MV-4-11 (cell line): ENCODE results near the gene ATP4B.

Experiments used
- DNase-seq: peaks from one replicate; lab custom pipeline; 2025; lab: John Stamatoyannopoulos, UW

Gene ATP4B

DNA sequence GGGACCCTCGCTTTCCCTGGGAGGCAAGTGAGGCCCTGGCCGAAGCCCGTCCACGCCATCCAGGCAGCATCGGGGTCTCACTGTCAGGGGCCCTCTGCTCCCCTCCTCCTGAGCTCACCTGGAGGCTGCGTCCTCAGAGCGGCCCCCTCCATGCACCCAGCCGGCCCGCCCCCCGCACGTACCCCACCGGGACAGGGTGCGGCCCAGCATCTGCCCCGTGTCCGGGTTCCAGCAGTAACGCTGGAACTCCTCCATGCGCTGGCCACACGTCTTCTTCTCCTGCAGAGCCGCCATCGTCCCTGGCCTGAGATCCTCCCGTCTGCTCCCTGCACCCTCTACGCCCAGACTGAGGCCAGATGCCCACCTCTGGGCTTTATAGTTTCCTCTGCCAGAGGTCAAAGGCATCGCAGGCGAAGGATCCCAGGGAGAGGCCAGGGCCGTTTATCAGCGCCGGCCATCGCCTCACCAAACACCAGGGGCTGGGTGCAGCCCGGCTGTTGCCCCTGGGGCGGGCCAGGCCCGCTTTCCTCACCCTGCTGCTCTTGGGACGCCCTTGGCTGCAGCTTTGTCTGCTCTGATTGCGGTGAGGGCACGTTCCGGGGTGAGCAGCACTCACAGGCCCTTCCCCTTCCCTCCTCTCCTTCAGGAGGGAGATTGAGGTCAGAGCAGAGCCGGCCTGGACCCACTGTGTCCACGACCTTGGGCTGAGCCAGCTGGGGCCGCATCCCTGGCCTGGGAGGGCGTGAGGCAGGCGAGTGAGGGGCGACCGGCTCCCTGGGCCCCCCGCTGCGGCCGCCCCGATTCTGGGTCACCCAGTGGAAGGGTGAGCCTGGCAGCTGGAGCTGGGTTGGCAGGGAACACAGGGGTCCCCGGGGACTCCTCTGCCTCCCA, at the start of gene ATP4B:
TSS of gene ATP4B (minus strand) at position 348 of the 891 bp plus-strand sequence. CDS start at position 294, 54 bp downstream.
- DNase-seq: no peak

DNA sequence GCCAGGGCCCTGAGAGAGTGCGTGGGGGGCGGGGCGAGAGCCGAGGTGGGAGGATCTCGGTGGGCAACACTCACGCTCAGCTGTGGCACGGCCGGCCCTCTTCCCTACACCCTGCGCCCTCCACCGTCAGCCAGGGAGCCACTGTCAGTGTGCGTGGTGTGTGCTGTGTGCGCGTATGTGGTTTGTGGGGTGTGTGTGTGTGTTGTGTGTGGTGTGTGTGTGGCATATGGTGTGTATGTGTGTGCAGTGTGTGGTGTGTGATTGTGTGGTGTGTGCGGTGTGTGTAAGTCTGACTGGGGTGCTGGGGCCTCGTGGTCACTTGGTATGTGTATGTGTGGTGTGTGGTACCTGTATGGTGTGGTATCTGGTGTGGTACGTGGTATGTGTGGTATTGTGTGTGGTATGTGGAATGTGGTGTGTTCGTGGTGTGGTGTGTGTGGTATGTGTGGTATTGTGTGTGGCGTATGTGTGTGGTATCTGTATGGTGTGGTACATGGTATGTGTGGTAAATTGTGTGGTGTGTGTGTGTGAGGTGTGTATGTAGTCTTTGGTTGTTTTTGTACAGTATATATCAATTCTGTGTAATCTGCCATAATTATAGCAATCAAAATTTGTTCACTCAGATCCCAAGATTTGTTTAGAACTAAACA, 14.1 kb upstream of the ATP4B start:
- DNase-seq: no peak

DNA sequence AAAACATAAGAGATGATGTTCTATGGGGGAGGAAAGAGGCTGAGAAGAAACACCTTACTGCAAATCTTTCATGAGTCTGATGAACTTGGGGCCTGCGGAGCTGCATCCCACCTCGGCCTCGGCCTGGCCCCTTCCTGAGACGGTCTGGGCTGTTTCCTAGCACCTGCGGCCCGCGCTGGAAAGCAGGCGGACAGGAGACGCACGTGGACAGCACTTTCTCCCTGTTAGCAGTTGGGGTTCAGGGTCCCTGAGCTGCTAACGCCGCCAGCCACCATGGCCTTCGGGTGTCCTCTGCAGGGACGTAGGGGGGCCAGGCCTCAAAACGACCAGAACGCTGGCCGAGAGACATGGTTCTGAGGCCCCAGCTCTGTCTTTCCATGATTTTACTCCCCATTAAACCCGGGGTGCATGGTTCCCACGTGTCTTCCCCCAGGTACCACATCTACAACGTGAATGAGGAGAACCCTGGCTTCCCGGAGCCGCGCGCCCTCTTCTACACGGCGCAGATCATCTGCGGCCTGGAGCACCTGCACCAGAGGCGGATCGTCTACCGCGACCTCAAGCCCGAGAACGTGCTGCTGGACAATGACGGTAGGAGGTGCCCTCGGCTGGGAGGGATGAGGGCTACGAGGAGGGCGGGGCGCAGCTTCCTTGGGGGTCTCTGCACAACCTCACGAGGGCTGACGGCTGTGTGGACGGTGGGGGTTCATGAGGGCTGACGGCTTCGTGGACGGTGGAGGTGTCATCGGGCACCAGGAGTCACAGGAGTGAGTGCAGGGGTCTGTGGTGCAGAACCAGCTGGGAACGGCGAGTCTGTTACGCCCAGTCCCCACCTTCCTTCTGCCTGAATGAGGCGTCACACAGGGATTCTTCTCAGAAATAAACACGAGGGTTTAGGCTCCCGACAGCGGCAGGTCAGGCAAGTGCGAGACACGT, 13.3 kb upstream of the ATP4B start:
- DNase-seq: no peak

DNA sequence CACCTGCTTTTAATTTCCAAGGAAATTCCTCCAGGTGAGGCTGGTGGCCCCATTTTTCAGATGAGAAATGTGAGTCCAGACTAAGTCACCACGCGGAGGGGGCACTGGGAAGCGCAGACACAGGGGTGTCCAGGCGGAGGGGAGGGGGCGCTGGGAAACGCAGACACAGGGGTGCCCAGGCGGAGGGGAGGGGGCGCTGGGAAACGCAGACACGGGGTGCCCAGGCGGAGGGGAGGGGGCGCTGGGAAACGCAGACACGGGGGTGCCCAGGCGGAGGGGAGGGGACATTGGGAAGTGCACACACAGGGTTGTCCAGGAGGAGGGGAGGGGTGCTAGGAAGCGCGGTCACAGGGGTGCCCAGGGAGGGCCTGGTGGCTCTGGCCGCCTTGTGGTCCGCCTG, 12.5 kb upstream of the ATP4B start:
- no peak for DNase-seq

DNA sequence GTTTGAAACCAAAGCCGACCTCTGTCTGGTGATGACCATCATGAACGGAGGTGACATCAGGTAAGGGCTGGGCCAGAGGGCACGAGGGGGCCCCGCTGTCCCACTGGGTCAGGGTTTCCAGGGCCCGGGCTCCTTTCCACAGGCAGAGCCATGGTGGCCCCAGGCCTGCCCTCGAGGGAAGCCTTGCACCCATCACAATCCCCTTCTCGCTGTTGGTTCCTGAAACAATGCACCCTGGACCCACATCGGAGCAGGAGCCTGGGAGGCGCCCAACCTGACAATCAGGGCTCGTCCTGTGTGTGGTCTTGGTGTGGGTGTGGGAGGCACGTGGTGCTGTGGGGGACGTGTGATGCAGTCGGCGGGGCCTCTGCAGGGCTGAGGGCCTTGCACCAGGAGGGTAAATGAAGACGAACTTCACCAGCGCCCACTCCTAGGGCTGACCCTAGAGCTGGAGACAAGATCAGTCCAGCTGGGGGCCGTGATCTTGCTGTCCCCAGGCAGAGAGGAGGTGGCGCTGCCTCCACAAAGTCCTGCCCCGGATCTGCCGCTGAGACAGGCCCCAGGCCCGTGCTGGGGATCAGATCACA, 11.8 kb upstream of the ATP4B start:
- DNase-seq: no peak

DNA sequence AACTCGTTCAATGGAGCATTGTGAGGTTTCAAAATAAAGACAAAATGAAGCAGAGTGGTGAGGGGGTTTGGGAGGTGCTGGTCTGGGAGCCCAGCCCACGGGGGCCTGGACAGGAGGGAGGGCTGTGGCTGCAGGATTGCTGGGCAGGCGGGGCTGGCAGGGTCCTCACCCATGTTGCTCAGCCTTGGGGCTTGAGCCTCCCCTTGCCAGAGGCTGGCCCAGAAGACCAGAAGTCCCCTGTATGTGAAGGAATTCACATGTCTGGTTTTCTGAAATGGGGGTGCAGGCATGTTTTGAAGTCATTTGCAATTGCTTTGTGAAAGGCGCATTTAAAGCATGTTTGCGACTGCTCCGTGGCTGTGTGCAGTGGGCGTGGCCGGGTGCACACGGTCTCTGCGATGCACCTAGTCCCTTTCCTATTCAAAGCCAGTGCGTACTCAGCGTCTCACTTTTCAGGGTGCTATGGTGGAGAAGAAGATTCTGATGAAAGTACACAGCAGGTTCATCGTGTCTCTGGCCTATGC, 11.3 kb upstream of the ATP4B start:
- DNase-seq: no peak

DNA sequence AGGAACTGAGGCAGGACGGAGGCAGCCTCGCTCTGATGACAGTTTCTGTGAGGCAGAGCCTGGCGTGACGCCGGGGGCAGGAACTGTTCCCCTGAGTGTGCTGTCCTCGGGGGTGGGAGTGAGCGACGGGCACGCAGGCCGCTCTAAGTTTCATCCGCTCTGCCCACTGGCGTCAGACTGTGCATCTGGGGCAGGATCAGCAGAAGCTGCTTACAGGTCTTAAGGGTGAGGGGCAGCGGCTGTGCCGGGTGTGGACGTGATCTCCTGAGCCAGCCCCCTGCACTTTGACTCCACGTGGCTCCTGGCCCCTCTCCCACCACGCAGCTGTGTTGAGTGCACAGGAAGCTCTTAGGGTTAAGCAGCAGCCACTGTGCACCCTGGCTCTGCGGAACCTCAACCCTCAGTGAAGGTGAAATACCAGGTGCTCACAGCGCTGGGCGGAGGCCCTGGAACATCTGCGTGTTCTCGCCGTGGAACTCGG, 10.5 kb upstream of the ATP4B start:
- no peak for DNase-seq

DNA sequence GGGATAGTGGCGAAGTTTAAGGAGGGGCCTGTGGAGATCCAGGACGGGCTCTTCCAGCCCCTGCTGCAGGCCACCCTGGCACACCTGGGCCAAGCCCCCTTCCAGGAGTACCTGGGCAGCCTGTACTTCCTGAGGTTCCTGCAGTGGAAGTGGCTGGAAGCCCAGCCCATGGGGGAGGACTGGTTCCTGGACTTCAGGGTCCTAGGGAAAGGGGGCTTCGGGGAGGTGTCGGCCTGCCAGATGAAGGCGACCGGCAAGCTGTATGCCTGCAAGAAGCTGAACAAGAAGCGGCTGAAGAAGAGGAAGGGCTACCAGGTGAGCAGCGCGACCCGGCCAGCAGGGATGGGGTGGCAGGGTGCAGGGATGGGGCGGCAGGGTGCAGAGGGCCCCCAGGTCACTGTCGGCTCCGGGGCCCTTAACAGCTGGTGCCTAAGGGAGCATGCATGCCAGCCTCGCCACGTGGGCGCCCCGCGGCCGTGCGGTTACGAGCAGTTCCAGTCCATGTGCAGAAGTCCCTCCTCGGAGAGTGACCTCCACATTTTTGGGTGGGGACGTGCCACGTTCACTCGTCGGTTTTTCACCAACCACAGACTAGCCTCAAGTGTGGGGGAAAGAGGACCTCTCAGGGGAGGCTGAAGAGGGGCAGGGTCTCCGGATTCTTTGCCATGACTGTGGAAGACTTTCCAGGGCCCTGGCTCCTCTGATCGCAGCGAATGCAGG, 9.9 kb upstream of the ATP4B start:
- no peak for DNase-seq

DNA sequence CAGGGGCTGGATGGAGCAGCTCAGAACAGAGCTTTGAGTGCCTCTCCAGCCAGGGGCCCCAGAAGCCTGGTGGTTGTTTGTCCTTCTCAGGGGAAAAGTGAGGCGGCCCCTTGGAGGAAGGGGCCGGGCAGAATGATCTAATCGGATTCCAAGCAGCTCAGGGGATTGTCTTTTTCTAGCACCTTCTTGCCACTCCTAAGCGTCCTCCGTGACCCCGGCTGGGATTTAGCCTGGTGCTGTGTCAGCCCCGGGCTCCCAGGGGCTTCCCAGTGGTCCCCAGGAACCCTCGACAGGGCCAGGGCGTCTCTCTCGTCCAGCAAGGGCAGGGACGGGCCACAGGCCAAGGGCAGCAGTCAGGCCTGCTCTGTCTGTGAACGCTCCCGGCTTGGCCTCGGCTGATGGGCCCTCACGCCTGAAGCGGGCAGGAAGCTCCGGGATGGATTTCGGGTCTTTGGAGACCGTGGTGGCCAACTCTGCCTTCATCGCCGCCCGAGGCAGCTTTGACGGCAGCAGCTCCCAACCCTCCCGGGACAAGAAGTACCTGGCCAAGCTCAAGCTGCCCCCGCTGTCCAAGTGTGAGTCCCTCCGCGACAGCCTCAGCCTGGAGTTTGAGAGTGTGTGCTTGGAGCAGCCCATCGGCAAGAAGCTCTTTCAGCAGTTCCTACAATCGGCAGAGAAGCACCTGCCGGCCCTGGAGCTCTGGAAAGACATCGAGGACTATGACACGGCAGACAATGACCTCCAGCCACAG, 9.1 kb upstream of the ATP4B start, which contains the start of gene GRK1:
TSS of gene GRK1 (plus strand) at position 269 of the 751 bp plus-strand sequence. CDS start at position 437, 168 bp downstream.
- DNase-seq: no peak

DNA sequence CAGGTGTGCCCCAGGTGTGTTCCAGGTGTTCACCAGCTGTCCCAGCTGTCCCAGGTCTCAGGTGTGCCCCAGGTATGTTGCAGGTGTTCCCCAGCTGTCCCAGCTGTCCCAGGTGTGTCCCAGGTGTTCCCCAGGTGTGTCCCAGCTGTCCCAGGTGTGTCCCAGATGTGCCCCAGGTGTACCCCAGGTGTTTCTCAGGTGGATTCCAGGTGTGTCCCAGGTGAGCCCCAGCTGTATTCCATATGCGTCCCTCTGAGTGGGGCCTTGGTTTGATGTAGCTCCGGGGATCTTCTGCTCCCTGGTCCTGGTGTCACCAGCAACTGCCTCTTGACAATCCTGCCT, 8.3 kb upstream of the ATP4B start:
- no peak for DNase-seq

DNA sequence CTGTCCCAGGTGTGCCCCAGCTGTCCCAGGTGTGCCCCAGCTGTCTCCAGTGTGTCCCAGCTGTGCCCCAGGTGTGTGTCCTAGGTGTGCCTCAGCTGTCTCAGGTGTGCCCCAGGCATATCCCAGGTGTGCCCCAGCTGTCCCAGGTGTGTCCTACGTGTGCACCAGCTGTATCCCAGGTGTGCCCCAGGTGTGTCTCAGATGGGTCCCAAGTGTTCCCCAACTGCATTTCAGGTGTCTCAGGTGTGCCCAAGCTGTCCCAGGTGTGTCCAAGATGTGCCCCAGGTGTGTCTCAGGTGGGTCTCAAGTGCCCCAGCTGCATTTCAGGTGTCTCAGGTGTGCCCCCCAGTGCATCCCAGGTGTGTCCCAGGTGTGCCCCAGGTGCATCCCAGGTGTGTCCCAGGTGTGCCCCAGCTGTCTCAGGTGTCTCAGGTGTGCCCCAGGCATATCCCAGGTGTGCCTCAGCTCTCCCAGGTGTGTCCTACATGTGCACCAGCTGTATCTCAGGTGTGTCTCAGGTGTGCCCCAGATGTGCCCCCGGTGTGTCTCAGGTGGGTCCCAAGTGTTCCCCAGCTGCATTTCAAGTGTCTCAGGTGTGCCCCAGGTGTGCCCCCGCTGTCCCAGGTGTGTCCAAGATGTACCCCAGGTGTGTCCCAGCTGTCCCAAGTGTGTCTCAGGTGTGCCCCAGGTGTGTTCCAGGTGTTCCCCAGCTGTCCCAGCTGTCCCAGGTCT, 7.8 kb upstream of the ATP4B start:
- DNase-seq: no peak

DNA sequence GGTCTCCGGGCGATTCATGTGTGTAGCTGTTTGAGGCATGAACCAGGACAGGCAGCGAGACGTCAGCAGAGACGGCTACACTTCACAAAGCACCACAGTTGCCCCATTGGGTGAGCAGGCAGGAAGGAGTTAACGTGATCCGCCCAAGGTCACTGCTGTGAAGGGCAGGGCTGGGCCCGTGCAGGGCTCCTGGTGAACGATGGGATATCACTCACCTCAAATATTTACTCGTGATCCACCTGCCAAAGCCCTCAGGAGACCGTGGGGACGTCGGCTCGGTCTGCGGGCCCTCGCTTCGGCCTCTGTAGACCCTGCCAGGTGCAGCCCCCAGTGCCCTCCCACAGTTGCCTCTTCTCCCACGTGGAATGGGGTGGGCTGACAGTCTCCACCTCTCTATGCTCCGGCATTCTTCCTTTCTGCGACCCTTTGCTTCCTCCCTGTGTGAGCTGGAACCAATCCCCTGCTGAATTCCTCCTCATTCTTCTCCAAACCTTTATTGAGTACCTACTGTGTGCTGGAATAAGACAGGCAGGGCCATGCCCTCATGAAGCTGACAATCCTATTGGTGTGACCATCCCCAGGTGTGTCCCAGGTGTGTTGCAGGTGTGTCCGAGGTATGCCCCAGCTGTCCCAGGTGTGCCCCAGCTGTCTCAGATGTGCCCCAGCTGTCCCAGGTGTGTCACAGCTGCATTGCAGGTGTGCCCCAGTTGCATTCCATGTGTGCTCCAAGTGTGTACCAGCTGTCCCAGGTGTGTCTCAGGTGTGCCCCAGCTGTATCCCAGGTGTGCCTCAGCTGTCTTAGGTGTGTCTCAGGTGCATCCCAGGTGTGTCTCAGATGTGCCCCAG, 7.0 kb upstream of the ATP4B start:
- no peak for DNase-seq

DNA sequence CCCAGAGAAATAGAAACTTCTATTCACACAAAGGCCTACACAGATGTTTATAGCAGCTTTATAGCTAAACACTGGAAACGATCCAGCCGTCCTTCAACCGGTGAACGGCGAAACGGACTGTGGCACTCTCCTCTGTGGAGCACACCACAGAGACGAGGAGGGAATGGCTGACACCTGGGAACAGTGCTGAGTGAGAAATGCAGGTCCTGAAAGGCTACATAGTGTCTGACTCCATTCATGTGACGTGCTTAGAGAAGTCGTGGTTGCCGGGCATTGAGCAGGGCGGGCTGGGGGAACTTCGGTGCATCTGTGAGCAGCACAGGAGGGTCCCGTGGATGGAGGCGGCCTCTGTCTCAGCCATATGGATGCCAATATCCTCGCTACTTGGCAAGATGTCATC, 5.9 kb upstream of the ATP4B start:
- DNase-seq: no peak

DNA sequence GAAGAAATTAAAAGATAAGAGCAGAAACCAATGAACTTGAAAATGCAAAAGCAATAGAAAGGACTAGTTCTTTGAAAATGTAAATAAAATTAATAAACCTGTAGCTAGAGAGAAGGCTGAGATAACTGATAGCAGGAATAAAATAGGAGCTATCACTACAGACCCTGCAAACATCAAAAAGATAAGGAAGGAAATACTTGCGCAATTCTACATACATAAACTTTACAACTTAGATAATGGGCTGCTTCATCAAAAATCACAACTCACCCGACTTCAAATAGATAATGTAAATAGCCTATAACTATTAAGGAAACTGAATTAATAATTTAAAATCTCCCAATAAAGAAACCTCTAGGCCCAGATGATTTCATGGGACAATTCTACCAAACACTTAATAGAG, 3.5 kb upstream of the ATP4B start:
- DNase-seq: no peak

DNA sequence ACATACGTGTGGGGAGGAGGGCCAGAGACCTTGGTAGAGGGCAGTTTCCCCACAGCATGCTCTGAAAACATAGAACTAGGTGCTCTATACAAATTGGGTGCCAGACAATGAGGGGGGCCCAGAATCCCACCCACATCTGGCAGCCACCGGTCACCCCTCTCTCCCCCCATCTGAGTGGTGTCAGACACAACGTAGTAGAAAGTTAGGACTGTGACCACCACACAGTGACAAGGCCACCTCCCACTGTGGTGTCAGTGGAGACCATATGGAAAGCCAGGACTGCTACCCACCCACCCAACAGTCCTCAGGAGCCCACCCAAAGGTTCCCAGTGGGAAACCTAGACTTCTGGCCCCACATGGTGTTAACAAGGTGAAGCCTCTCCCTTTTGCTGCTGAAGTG, 2.1 kb upstream of the ATP4B start:
- no peak for DNase-seq

DNA sequence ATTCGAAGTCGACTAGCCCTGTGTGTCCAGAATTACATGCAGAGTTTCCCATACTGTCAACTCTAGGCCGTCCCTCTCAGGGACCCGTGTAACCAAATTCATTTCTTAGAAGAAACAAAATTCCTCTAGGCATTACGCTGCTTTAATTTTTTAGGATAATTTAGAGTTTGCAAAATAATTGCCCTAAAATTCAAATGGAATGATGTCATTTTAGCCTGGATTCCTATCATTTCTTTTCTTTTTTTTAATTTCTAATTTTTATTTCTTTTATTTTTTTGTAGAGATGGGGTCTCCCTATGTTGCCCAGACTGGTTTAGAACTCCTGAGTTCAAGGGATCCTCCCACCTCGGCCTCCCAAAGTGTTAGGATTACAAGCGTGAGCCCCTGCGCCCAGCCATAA, 1.3 kb upstream of the ATP4B start:
- DNase-seq: no peak

DNA sequence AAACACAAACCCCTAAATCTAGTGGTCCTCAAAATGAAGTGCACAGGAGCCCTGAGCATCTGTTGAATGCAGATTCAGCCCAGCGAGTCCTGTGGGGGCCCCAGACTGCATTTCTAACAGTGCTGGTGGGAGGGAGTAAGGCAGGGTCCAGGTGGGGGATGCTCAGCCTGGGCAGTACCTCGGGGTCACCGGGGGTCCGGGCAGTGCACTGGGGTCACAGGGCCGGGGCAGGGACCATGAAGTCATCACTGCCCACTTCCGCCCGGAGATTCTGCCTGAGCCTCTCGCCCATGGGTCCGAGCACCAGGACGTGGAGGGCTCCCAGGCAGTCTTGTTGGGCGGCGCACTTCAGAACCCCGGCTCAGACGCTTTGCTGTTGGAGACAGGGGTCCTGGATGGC, 838 bp upstream of the ATP4B start:
- no peak for DNase-seq

DNA sequence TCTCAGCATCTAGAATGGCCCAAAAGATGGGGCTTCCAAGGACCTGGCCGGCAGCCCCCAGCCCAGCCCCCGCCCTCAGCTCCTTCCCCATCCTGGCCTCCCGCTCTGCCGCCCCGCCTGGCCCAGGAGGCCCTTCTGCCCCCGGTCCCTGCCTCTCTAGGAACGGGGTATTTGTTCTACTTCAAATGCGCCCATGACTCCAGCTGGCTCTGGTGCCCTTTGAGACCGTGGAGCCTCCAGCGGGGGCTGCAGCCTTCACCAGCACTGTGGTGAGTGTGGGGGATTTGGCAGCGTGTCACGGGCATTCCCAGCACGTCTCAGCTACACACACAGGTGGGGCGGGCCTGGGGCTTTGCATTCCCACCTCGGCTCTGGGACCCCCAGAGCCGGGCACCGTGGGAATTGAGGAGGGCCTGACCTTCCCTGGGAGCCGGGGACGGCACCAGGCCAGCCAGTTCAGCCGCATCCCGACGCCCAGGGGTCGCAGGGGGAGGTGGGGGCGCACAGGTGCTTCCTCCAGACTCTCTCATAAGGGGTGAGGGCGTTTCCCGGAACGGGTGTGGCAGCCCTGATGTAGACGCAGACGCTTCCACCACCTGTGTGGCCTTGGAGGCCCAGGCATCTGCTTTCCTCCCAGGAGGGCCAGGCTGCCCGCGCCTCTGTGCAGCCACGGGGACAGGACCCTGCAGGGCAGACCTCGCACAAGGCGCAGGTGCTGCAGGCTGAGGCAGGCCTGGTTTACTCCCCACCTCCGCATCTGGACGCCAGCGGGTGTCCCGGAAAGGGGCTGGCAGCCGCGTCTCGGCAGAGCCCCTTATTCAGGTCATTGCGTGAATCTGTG, 947 bp downstream of the ATP4B start:
- DNase-seq: no peak
